Endothelial cell of umbilical vein (primary cell): ENCODE measurements around the gene RAB5IF. TPM values are rescaled to one million over a fixed set of nuclear protein-coding genes. Genes with fewer than 3 reads are reported as not detected.

Experiments
- BruUV-seq: library from RNA; stranded (reverse); fragments of 400-500 nt; replicated peaks from 2 replicates; lab custom pipeline; 2021; lab: Mats Ljungman, UMichigan
- CTCF ChIA-PET: fragments of 300-600, 350-600 bp; sonication (Branson Sonifier 250); formaldehyde crosslinking; loops from one replicate; lab custom pipeline; 2021; ENCODE audit warnings: antibody characterized with exemption, inconsistent platforms; lab: Charles Lee
- POLR2A ChIA-PET: fragments of 300-600, 350-600 bp; sonication (Branson Sonifier 250); formaldehyde crosslinking; loops from one replicate; lab custom pipeline; 2021; ENCODE audit warnings: antibody characterized with exemption, inconsistent platforms; lab: Charles Lee
- DNase-seq: peaks from one replicate; pipeline ENCODE4 v3.0.0-alpha.2; 2011; ENCODE audit warnings: low read depth, low spot score
- FAIRE-seq: peaks from 2 replicates; lab custom pipeline; 2011; peaks lifted over from hg19 to GRCh38; lab: Jason Lieb, UNC
- H2AFZ ChIP-seq: 2 replicates; pipeline ENCODE4 v1.6.0; 2012; ENCODE audit warnings: low read depth, low read length, control low read depth, inconsistent platforms
- H3K27ac ChIP-seq: 2 replicates; pipeline ENCODE4 v1.5.1; 2011; ENCODE audit warnings: low read depth, mild to moderate bottlenecking, control low read depth, low read length, moderate library complexity; ENCODE audit not compliant: insufficient read depth
- H3K27me3 ChIP-seq, 2 experiments: 2 replicates each; pipeline versions ENCODE4 v1.6.0 to v1.6.1; 2011; ENCODE audit warnings: low read length in 2 of 2, mixed read lengths in 1 of 2; ENCODE audit not compliant: control insufficient read depth in 2 of 2, insufficient read depth in 2 of 2
- H3K36me3 ChIP-seq, 2 experiments: 2 replicates in 1 of 2; 3 replicates in 1 of 2; pipeline ENCODE4 v1.5.1; 2011; ENCODE audit warnings: low read length in 2 of 2, mild to moderate bottlenecking in 1 of 2, moderate library complexity in 1 of 2; ENCODE audit not compliant: control insufficient read depth in 2 of 2, insufficient read depth in 2 of 2; ENCODE audit errors: extremely low read depth in 1 of 2
- H3K4me1 ChIP-seq: 3 replicates; pipeline ENCODE4 v1.5.1; 2011; ENCODE audit warnings: mild to moderate bottlenecking, low read length; ENCODE audit not compliant: control insufficient read depth, insufficient read depth; ENCODE audit errors: extremely low read depth
- H3K4me2 ChIP-seq: 2 replicates; pipeline ENCODE4 v1.6.1; 2011; ENCODE audit warnings: low read length, control low read depth, mixed read lengths; ENCODE audit not compliant: insufficient read depth
- H3K4me3 ChIP-seq, 3 experiments: fragments of 200-600 bp in 1 of 3; sonication (generic), shearing (Covaris generic) in 1 of 3; replicated peaks in 1 of 3; 2 replicates each; pipeline ENCODE4 v1.5.1; 2011 to 2016; ENCODE audit warnings: control low read depth in 3 of 3, low read length in 3 of 3, mild to moderate bottlenecking in 2 of 3, inconsistent platforms in 1 of 3, low read depth in 1 of 3, moderate library complexity in 1 of 3; ENCODE audit not compliant: insufficient read depth in 1 of 3
- H3K79me2 ChIP-seq: 2 replicates; pipeline ENCODE4 v1.6.0; 2012; ENCODE audit warnings: low read length, inconsistent platforms; ENCODE audit not compliant: control insufficient read depth, insufficient read depth
- H3K9ac ChIP-seq: replicated peaks from 2 replicates; pipeline ENCODE3; 2011; ENCODE audit warnings: low read length, control low read depth; ENCODE audit not compliant: insufficient read depth; ENCODE audit errors: extremely low read depth
- H3K9me1 ChIP-seq: replicated peaks from 3 replicates; pipeline ENCODE4 v1.6.0; 2011; ENCODE audit warnings: mild to moderate bottlenecking, low read length; ENCODE audit not compliant: control insufficient read depth, insufficient read depth; ENCODE audit errors: extremely low read depth
- H3K9me3 ChIP-seq: replicated peaks from 2 replicates; pipeline ENCODE4 v1.5.1; 2012; ENCODE audit warnings: low read length, inconsistent platforms; ENCODE audit not compliant: control insufficient read depth, insufficient read depth
- H4K20me1 ChIP-seq: replicated peaks from 2 replicates; pipeline ENCODE3; 2011; ENCODE audit warnings: mild to moderate bottlenecking, low read length; ENCODE audit not compliant: control insufficient read depth, insufficient read depth; ENCODE audit errors: extremely low read depth
- EZH2 ChIP-seq: IDR thresholded peaks from 2 replicates; pipeline ENCODE4 v1.6.1; 2012; ENCODE audit warnings: borderline replicate concordance, low read depth, mild to moderate bottlenecking, moderate library complexity, low read length, inconsistent platforms; ENCODE audit not compliant: severe bottlenecking
- FOS ChIP-seq: IDR thresholded peaks from 2 replicates; pipeline ENCODE4 v1.6.1; 2011; ENCODE audit warnings: mild to moderate bottlenecking, low read length, moderate library complexity, borderline replicate concordance; ENCODE audit not compliant: insufficient read depth
- GATA2 ChIP-seq: IDR thresholded peaks from 2 replicates; pipeline ENCODE4 v1.7.0; 2011; ENCODE audit warnings: low read depth, mild to moderate bottlenecking, moderate library complexity, mixed read lengths, low read length; ENCODE audit not compliant: insufficient read length, insufficient read depth
- JUN ChIP-seq: IDR thresholded peaks from 2 replicates; pipeline ENCODE4 v1.6.1; 2011; ENCODE audit warnings: borderline replicate concordance, low read depth; ENCODE audit not compliant: insufficient read length, insufficient read depth
- MYC ChIP-seq: IDR thresholded peaks from one replicate; pipeline ENCODE4 v1.6.1; 2011; ENCODE audit warnings: mild to moderate bottlenecking, low read depth, low read length
- POLR2A ChIP-seq: IDR thresholded peaks from 2 replicates; pipeline ENCODE4 v1.6.1; 2012; ENCODE audit warnings: low read depth, mild to moderate bottlenecking, control low read depth, low read length
- POLR2AphosphoS5 ChIP-seq: IDR thresholded peaks from 2 replicates; pipeline ENCODE4 v1.6.1; 2012; ENCODE audit warnings: low read depth, mild to moderate bottlenecking, control low read depth, low read length, moderate library complexity; ENCODE audit not compliant: insufficient read depth
- dilution Hi-C: fragments of 300-500 bp; cut with MboI; formaldehyde crosslinking; loops from one replicate; pipeline ENCODE4 v1.15.0; 2019; ENCODE audit warnings: low sequenced_read_pairs; ENCODE audit not compliant: extremely low pct_ligation_motif_present
- intact Hi-C: fragments of 100-400 bp; cut with micrococcal nuclease; formaldehyde crosslinking; loops from one replicate; pipeline ENCODE4 v1.10.0; 2022
- polyA plus RNA-seq, 4 experiments: library from polyadenylated mRNA; depleted of rRNA in 3 of 4; stranded (reverse) in 3 of 4; unstranded in 1 of 4; fragments of >200 nt; gene quantifications; 2 replicates each; pipeline versions ENCODE4 v1.2.1 to v1.2.3, GENCODE V29; 2011 to 2012; ENCODE audit warnings: missing spikeins in 1 of 4
- total RNA-seq: library from RNA; stranded (reverse); gene quantifications from 2 replicates; pipeline ENCODE4 v1.2.3, GENCODE V29; 2021
- TF ChIP-seq, protein P1 (sequence below), 2 donors: IDR thresholded peaks; 1 replicate in 1 of 2; 2 replicates in 1 of 2; pipeline ENCODE4 v1.5.1; 2011; ENCODE audit warnings: low read length in 2 of 2, mild to moderate bottlenecking in 2 of 2, moderate library complexity in 2 of 2, control low read depth in 1 of 2, inconsistent platforms in 1 of 2, low read depth in 1 of 2; ENCODE audit not compliant: insufficient read depth in 1 of 2; ENCODE audit errors: extremely low read depth in 1 of 2
- TF ChIP-seq, protein P2 (sequence below): IDR thresholded peaks from 2 replicates; pipeline ENCODE4 v1.6.1; 2011; ENCODE audit not compliant: insufficient read depth, insufficient read length

Gene RAB5IF
- total and polyA plus RNA-seq, 2 donors (not counting 3 experiments of a cell fraction or from before 2014, with no cell fraction given): 113 to 162 TPM

DNA sequence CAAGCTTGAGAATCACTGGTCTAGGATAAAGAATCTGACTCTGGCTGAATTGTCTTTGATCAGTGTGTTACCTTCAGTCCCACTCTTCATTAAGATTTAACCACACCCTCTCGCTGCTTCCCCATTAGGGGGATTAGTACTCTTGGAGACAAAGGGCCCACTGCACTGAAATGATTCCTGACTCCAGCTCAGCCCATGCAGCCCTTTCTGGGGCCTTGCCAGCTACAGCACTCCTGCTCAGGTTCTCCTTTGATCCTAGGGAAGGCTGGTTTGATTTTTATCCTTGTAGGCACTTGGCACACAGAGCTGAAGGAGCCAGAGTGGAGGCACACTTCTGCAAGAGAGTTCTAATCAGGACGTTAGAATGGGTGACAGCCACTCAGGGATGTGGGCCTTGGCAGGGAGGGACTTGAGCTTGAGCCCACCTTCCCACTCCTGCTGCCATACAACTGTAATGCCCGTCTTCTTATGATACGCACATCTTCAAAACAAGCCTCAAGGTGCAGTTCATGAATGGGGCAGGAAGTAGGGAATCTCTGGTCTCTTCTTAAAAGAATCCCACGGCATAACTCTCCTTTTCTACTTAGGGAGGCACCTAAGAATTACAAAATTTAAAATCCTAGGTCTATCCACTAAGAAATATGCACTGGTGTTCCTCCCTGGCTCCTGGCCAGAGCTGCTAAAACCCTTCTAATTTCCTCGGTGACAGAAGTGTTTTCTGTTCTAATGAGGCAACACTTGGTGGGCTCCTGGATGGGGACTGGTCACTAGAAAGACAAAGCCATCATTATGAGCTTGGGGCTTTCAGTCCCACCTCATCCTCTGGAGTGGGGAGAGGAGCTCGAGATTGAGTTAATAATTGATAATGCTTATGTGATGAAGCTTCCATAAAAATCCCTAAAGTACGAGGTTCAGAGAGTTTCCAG, 41.9 kb downstream of the RAB5IF start:
- Histone ChIP-seq H3K9me3 (no peaks in the 10 kb centered on the region), H2AFZ (no peak overlapping the region), H3K36me3 (no peaks in the 10 kb centered on the region), H3K4me3 (no peak overlapping the region), H3K27me3 (no peaks in the 10 kb centered on the region), H3K4me2 (no peak overlapping the region), H3K4me1 (no peaks in the 10 kb centered on the region), H3K9me1 (no peaks in the 10 kb centered on the region), H3K9ac (no peak overlapping the region), H3K79me2 (no peaks in the 10 kb centered on the region), H4K20me1 (no peaks in the 10 kb centered on the region), H3K27ac (no peak overlapping the region)
- TF ChIP-seq MYC: no peak
- TF ChIP-seq GATA2: no peak
- no peak for TF ChIP-seq JUN
- TF ChIP-seq POLR2A: no peak
- no peak for TF ChIP-seq EZH2
- TF ChIP-seq POLR2AphosphoS5: no peak
- TF ChIP-seq, protein P1, sequence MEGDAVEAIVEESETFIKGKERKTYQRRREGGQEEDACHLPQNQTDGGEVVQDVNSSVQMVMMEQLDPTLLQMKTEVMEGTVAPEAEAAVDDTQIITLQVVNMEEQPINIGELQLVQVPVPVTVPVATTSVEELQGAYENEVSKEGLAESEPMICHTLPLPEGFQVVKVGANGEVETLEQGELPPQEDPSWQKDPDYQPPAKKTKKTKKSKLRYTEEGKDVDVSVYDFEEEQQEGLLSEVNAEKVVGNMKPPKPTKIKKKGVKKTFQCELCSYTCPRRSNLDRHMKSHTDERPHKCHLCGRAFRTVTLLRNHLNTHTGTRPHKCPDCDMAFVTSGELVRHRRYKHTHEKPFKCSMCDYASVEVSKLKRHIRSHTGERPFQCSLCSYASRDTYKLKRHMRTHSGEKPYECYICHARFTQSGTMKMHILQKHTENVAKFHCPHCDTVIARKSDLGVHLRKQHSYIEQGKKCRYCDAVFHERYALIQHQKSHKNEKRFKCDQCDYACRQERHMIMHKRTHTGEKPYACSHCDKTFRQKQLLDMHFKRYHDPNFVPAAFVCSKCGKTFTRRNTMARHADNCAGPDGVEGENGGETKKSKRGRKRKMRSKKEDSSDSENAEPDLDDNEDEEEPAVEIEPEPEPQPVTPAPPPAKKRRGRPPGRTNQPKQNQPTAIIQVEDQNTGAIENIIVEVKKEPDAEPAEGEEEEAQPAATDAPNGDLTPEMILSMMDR (IDR thresholded peaks at IDR 0.05; ENCODE audit: extremely low read depth in 1 of 2, insufficient read depth in 1 of 2, low read depth in 1 of 2, low read length in 2 of 2): no peak
- no peak for TF ChIP-seq FOS
- TF ChIP-seq, protein P2, sequence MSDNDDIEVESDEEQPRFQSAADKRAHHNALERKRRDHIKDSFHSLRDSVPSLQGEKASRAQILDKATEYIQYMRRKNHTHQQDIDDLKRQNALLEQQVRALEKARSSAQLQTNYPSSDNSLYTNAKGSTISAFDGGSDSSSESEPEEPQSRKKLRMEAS: no peak
- intact Hi-C loops: no loop called here
- no TSS peak for BruUV-seq
- ChIA-PET CTCF (interaction anchor here (1.1 kb wide), 1 partner anchor 35 kb away, joined by 3 read pairs; no protein-coding TSS in a partner anchor), POLR2A (interaction anchor here (0.5 kb wide), 1 partner anchor 160 kb away, joined by 4 read pairs; no protein-coding TSS in a partner anchor)
- no peak for DNase-seq
- FAIRE-seq: no peak
- dilution Hi-C loops: no loop called here
